HG03066 (cell line): Measurements from ENCODE around the gene IL36RN.
"Not testable (repeated sequence)": the region's sequence is repeated elsewhere in the genome, so short reads cannot be mapped to it uniquely, and the experiment has no call there.

Experiments used
- ATAC-seq: cut with Tn5 transposase; IDR thresholded peaks from one replicate; pipeline ENCODE4 v1.9.1; 2021; ENCODE audit warnings: low read depth; ENCODE audit not compliant: unreplicated experiment

The IL36RN gene

DNA sequence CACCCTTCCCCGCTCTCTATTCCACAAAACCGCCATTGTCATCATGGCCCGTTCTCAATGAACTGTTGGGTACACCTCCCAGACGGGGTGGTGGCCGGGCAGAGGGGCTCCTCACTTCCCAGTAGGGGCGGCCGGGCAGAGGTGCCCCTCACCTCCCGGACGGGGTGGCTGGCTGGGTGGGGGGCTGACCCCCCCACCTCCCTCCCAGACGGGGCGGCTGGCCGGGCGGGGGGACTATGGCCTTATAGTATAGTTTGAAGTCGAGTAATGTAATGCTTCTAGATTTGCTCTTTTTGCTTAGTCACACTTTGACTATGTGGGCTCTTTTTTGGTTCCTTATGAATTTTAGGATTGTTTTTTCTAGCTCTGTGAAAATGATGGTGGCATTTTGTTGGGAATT is 37.3 kb downstream of the IL36RN start:
- ATAC-seq: not testable (repeated sequence)

DNA sequence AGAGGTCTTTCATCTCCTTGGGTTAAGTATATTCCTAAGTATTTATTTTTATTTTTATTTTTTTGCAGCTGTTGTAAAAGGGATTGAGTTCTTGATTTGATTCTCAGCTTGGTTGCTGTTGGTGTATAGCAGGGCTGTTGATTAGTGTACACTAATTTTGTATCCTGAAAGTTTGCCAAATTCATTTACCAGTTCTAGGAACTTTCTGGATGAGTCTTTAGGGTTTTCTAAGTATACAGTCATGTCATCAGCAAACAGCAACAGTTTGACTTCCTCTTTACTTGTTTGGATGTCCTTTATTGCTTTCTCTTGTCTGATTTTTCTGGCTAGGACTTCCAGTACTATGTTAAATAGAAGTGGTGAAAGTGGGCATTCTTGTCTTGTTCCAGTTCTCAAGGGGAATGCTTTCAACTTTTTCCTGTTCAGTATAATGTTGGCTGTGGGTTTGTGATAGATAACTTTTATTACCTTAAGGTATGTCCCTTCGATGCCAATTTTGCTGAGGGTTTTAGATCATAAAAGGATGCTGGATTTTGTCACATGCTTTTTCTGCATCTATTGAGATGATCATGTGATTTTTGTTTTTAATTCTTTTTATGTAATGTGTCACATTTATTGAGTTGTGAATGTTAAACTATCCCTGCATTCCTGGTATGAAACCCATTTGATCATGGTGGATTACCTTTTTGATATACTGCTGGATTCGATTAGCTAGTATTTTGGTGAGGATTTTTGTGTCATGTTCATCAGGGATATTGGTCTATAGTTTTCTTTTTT is 38.0 kb downstream of the IL36RN start:
- not testable (repeated sequence) for ATAC-seq

DNA sequence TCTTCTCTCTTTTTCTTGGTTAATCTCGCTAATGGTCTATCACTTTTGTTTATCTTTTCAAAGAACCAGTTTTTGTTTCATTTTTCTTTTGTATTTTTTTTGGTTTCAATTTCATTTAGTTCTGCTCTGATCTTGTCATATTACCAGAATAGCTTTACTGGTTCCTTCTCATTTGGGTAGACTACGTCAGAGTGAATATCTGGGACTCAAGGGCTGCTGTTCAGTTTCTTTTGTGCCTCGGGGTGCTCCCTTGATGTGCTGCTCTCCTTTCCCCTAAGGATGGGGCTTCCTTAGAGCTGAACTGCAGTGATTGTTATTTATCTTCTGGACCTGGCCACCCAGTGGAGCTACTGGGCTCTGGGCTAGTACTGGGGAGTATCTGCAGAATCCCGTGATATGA is 39.0 kb downstream of the IL36RN start:
- no peak for ATAC-seq

DNA sequence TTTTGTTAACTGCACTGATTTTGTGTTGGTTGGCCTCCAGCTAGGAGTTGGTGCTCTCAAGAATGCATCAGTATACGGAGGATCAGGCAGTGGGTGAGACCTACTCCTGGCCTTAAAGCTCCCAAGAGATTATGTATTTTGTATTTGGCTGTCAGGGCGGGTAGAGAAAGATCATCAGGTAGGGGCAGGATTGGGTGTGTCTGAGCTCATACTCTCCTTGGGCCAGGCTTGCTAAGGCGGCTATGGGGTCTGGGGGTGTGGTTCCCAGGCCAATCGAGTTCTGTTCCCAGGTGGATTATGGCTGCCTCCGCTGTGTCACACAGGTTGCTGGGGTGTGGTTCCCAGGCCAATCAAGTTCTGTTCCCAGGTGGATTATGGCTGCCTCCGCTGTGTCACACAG is 39.5 kb downstream of the IL36RN start:
- ATAC-seq: no peak

DNA sequence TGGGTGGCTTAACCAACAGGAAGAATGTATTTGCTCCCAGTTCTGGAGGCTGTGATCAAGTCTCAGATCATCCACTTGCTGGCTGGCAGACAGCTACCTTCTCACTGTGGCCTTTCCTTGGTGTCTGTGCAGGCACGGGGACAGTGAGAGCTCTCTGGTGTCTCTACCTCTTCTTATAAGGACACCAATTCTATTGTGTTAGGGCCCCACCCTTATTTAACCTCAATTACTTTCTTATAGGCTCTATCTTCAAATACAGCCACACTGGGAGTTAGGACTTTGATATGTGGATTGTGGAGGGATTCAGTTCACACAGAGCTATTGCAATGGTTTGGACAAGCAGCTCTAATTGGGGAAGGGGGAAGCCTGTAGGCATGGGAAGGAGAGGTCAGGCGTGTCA is 43.1 kb downstream of the IL36RN start:
- no peak for ATAC-seq

DNA sequence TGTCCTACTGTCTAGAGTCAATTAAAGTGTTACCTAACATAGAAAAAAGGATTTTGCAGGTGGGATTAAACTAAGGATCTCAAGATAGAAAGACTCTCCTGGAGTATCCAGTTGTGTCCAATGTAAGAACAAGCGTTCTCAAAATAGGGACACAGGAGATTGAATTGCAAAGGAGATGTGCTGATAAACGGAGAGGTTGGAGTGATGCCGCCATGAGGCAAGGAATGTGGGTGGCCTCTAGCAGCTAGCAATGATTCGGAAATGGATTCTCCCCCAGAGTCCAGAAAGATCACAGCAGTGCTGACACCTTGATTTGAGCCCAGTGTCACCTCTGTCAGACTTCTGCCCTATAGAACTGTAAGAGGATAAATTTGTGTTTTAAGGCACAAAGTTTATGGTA is 44.3 kb downstream of the IL36RN start:
- no peak for ATAC-seq

DNA sequence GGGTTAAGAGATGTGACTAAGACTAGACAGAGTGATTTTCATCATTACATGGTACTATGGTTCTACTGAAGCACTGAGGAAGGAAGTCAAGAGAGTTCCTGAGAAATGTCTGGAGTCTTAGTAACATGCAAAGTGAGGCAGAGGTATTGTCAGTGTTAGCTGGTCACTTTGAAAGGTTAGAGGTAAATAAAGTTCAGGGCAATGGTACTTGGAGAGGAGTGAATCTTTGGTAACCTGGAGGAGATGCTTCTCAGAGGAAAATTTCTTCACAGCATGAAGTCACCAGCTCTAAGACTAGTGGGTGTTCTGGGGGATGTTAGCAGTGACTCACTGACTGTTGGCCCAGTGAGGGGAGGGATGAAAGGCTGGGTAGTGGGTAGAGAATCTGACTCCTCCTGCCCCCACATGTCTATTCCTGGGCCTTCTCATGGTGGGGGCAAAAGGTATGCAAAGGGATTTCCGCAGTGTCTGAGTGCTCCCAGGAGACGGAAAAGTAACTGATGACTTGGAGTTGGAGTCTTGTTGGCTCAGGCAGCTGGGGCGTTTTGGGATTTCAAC is 45.1 kb downstream of the IL36RN start:
- ATAC-seq: no peak

- no peak for ATAC-seq
These were observed 46.2 kb downstream of the IL36RN start for GRCh38 chr2:113105047-113105785.

DNA sequence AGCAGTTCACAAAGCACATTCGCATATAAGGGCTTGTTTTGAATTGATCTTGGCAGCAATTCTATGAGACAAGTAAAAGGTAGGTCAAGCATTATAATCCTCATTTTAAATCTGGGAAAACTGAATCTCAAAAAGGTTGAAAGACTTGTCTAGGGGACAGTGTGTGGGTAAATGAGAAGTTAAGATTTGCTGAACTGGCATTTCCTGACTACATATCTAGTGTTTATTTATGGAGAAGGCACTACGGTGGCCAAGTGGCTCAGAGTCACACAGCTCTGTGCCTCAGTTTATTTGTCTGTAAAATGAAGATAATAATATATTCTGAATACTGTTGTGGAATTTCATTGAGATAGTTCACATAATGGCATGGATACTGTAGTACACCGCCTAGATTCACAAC is 52.1 kb downstream of the IL36RN start:
- ATAC-seq: no peak

GRCh38 chr2:113111823-113112287 is 52.9 kb downstream of the IL36RN start:
- ATAC-seq: no peak

DNA sequence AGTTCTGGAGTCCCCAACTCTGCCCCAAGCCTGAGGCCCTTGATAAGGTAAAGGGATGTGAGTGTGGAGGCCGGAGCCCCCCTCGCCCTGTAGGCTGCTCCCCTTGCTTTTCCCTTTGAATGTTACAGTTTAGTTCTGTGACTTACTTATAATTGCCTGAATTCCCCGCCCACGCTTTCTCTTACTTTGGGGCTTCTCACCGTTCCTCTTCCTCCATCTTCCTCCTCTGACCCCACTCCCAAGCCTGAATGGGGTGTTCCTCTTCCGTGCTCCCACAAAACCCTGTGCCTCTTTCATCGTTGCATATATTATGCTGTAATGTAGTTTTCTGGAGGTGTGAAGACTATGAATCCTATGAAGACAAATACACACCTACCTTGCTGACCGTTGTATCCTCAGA is 53.4 kb downstream of the IL36RN start:
- no peak for ATAC-seq

- no peak for ATAC-seq
These were observed 53.9 kb downstream of the IL36RN start for GRCh38 chr2:113112871-113113270.

DNA sequence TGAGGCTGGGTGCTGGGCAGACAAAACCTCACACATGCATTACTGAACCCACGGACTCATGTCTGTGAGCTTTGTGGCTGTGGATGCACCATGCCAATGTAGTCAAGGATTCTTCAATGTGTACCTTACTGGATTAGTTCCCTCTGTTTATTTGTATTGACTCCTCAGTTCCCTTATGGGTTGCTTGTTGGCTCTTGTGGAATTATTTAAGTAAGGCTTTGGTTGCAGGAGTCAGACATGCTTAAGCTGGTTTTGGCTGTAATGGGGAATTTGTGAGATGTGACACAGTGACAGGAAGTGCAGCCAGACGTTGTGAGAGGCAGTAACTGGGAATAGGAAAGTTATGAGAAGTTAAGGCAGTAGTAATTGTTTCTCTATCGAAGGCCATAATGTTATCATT is 54.8 kb downstream of the IL36RN start:
- ATAC-seq: no peak
